ENCODE results near the gene PTOV1. TPM values are rescaled to one million over a fixed set of nuclear protein-coding genes. Genes with fewer than 3 reads are reported as not detected.

Gene PTOV1
- total RNA-seq, 1 experiment from 2014 or later = 296 TPM

- TF ChIP-seq GRHL2 (CRISPR knock-in tag; IDR thresholded peaks at IDR 0.05; ENCODE audit: insufficient replicate concordance, severe bottlenecking) (no peak), ZSCAN18 (CRISPR knock-in tag; IDR thresholded peaks at IDR 0.05) (no peak), FOXP4 (CRISPR knock-in tag; IDR thresholded peaks at IDR 0.05) (no peak), ZMAT4 (CRISPR knock-in tag; IDR thresholded peaks at IDR 0.05) (no peak), ZNF425 (CRISPR knock-in tag; conservative IDR thresholded peaks at IDR 0.05) (no peak), NFE2L1 (CRISPR knock-in tag; IDR thresholded peaks at IDR 0.05) (no peak), SOX15 (CRISPR knock-in tag; IDR thresholded peaks at IDR 0.05) (no peak), PRRX2 (CRISPR knock-in tag; IDR thresholded peaks at IDR 0.05) (peak; percentile 66; the same call in 1 of the 2 replicates), ZNF532 (CRISPR knock-in tag; IDR thresholded peaks at IDR 0.05; ENCODE audit: borderline replicate concordance) (no peak)
These were observed 18.1 kb downstream of the PTOV1 start (continued) for GRCh38 chr19:49869009-49869483.

- CTCF ChIA-PET = interaction anchor here (0.6 to 2.2 kb wide), 17 partner anchors 8 to 772 kb away, joined by 3 to 11 read pairs (median 5); partner anchors contain the start of genes AKT1S1, AP2A1, FUZ and PTOV1
- no peak overlapping the region for H3K4me3 Mint-ChIP-seq
- DNase-seq (ENCODE audit: low spot score) = peak; percentile 97
- H3K27me3 Mint-ChIP-seq (ENCODE audit: low read depth) = no peaks in the 10 kb centered on the region
- peaks cover 25% of the 10 kb centered on the region for H3K4me1 Mint-ChIP-seq
- POLR2A ChIA-PET = interaction anchor here (0.5 to 1.7 kb wide), 10 partner anchors 7 to 1011 kb away, joined by 3 to 13 read pairs (median 5); partner anchors contain the start of genes AKT1S1, AP2A1, ATF5 and FUZ
- peaks cover 6% of the 10 kb centered on the region for H3K36me3 Mint-ChIP-seq
- H3K9me3 Mint-ChIP-seq = peaks cover 3% of the 10 kb centered on the region; the same call in 1 of the 2 replicates
- peak overlapping the region; percentile 96 for H3K27ac Mint-ChIP-seq
- peak; percentile 82 for ATAC-seq
- TF ChIP-seq ZNF423 (CRISPR knock-in tag; IDR thresholded peaks at IDR 0.05) (no peak), PRDM15 (CRISPR knock-in tag; IDR thresholded peaks at IDR 0.05) (peak; percentile 37; the same call in 1 of the 2 replicates), GRHL2 (CRISPR knock-in tag; IDR thresholded peaks at IDR 0.05; ENCODE audit: insufficient replicate concordance, severe bottlenecking) (no peak), FOXP1 (CRISPR knock-in tag; IDR thresholded peaks at IDR 0.05; ENCODE audit: borderline replicate concordance) (peak; percentile 77; the same call in 1 of the 2 replicates), NFYB (CRISPR knock-in tag; conservative IDR thresholded peaks at IDR 0.05; ENCODE audit: low read depth) (peak; percentile 86), SP1 (CRISPR knock-in tag; conservative IDR thresholded peaks at IDR 0.05) (peak; percentile 75), ZNF396 (CRISPR knock-in tag; IDR thresholded peaks at IDR 0.05; ENCODE audit: borderline replicate concordance) (no peak), ZNF416 (CRISPR knock-in tag; IDR thresholded peaks at IDR 0.05) (0 out of 2 replicates have a peak, but pooled peaks have one; percentile 15)
These were observed 18.7 kb downstream of the PTOV1 start for GRCh38 chr19:49869484-49870308.

Data from WTC11 (cell line).